H1 (cell line): ENCODE measurements around the gene MYNN. TPM values are rescaled to one million over a fixed set of nuclear protein-coding genes. Genes with fewer than 3 reads are reported as not detected.

Source experiments
- CTCF ChIA-PET: fragments of 300-600 bp; sonication (Branson Sonifier 250); formaldehyde crosslinking; loops from one replicate; lab custom pipeline; 2021; ENCODE audit not compliant: partially characterized antibody; lab: Charles Lee
- POLR2A ChIA-PET: fragments of 300-600 bp; sonication (Branson Sonifier 250); formaldehyde crosslinking; loops from one replicate; lab custom pipeline; 2021; ENCODE audit warnings: inconsistent platforms; ENCODE audit not compliant: partially characterized antibody; lab: Charles Lee
- DNase-seq, 2 experiments: peaks; one replicate each; pipeline versions ENCODE4 v3.0.0 to v3.0.0-alpha.2; 2010 to 2022; ENCODE audit warnings: low spot score in 2 of 2, low read depth in 1 of 2, mixed read lengths in 1 of 2
- FAIRE-seq: peaks from 2 replicates; lab custom pipeline; 2011; peaks lifted over from hg19 to GRCh38; lab: Jason Lieb, UNC
- H2AFZ ChIP-seq: 2 replicates; pipeline ENCODE4 v1.8.1; 2012; ENCODE audit warnings: low read length, inconsistent platforms
- H2AK5ac ChIP-seq: 2 replicates; pipeline ENCODE4 v1.6.1; 2013; ENCODE audit warnings: low read depth, low read length
- H2BK120ac ChIP-seq: replicated peaks from 2 replicates; pipeline ENCODE3; 2013; ENCODE audit warnings: low read depth, low read length, inconsistent platforms
- H2BK12ac ChIP-seq: 2 replicates; pipeline ENCODE4 v1.6.1; 2013; ENCODE audit warnings: low read depth, low read length
- H2BK15ac ChIP-seq: 2 replicates; pipeline ENCODE4 v1.6.1; 2013; ENCODE audit warnings: low read length
- H2BK20ac ChIP-seq: 2 replicates; pipeline ENCODE4 v1.6.1; 2013; ENCODE audit warnings: low read length
- H2BK5ac ChIP-seq: 2 replicates; pipeline ENCODE4 v1.6.1; 2013; ENCODE audit warnings: low read depth, low read length
- H3K14ac ChIP-seq: 2 replicates; pipeline ENCODE4 v1.6.1; 2013; ENCODE audit warnings: inconsistent platforms; ENCODE audit not compliant: insufficient read length
- H3K18ac ChIP-seq: 2 replicates; pipeline ENCODE4 v1.6.1; 2013; ENCODE audit warnings: low read length; ENCODE audit errors: extremely low read depth
- H3K23ac ChIP-seq: 2 replicates; pipeline ENCODE4 v1.6.1; 2013; ENCODE audit warnings: inconsistent platforms; ENCODE audit not compliant: insufficient read length
- H3K23me2 ChIP-seq: 2 replicates; pipeline ENCODE4 v1.6.1; 2013; ENCODE audit warnings: low read depth, low read length
- H3K27ac ChIP-seq: 2 replicates; pipeline ENCODE4 v1.6.1; 2011; ENCODE audit warnings: low read depth, low read length, inconsistent platforms
- H3K27me3 ChIP-seq, 4 experiments: replicated peaks in 1 of 4; 1 replicate in 1 of 4; 2 replicates in 3 of 4; pipeline versions ENCODE4 v1.6.1 to v1.8.1; 2011 to 2013; ENCODE audit warnings: low read length in 3 of 4, mild to moderate bottlenecking in 3 of 4, inconsistent platforms in 2 of 4, mixed read lengths in 2 of 4, moderate library complexity in 1 of 4; ENCODE audit not compliant: control insufficient read depth in 3 of 4, insufficient read depth in 3 of 4; ENCODE audit errors: extremely low read depth in 1 of 4
- H3K36me3 ChIP-seq, 4 experiments: 2 replicates each; pipeline versions ENCODE4 v1.6.1 to v1.8.1; 2011 to 2013; ENCODE audit warnings: mild to moderate bottlenecking in 4 of 4, low read length in 3 of 4, moderate library complexity in 2 of 4, control low read depth in 1 of 4, inconsistent platforms in 1 of 4; ENCODE audit not compliant: insufficient read depth in 4 of 4, control insufficient read depth in 2 of 4
- H3K4ac ChIP-seq: replicated peaks from 2 replicates; pipeline ENCODE3; 2013; ENCODE audit warnings: low read length, low read depth, mixed read lengths, inconsistent platforms; ENCODE audit not compliant: insufficient read length
- H3K4me1 ChIP-seq, 4 experiments: replicated peaks in 1 of 4; 1 replicate in 1 of 4; 2 replicates in 3 of 4; pipeline versions ENCODE4 v1.6.1 to v1.8.1; 2011 to 2013; ENCODE audit warnings: low read length in 3 of 4, inconsistent platforms in 2 of 4, mixed read lengths in 1 of 4; ENCODE audit not compliant: insufficient read depth in 4 of 4, control insufficient read depth in 3 of 4
- H3K4me2 ChIP-seq, 2 experiments: 2 replicates each; pipeline versions ENCODE4 v1.6.1 to v1.8.1; 2011 to 2013; ENCODE audit warnings: low read depth in 2 of 2, low read length in 2 of 2, control low read depth in 1 of 2, inconsistent platforms in 1 of 2, mild to moderate bottlenecking in 1 of 2; ENCODE audit not compliant: insufficient read depth in 1 of 2
- H3K4me3 ChIP-seq, 4 experiments: fragments of 200-600, 300-600 bp in 1 of 4; sonication (generic), shearing (Covaris generic), sonication (Bioruptor Twin) in 1 of 4; 2 replicates each; pipeline versions ENCODE4 v1.5.1 to v1.8.1; 2011 to 2016; ENCODE audit warnings: low read length in 4 of 4, low read depth in 3 of 4, control low read depth in 2 of 4, inconsistent platforms in 2 of 4, mild to moderate bottlenecking in 2 of 4, mixed read lengths in 1 of 4, moderate library complexity in 1 of 4; ENCODE audit not compliant: insufficient read depth in 2 of 4; ENCODE audit errors: extremely low read depth in 1 of 4
- H3K56ac ChIP-seq: replicated peaks from 2 replicates; pipeline ENCODE3; 2013; ENCODE audit warnings: low read depth, mild to moderate bottlenecking, mixed read lengths, low read length, inconsistent platforms; ENCODE audit not compliant: insufficient read length
- H3K79me1 ChIP-seq: 2 replicates; pipeline ENCODE4 v1.6.1; 2013; ENCODE audit warnings: low read depth, low read length, control low read depth
- H3K79me2 ChIP-seq, 2 experiments: 2 replicates each; pipeline versions ENCODE4 v1.6.1 to v1.8.1; 2012 to 2013; ENCODE audit warnings: low read length in 2 of 2, mild to moderate bottlenecking in 2 of 2, inconsistent platforms in 1 of 2; ENCODE audit not compliant: insufficient read depth in 2 of 2, control insufficient read depth in 1 of 2
- H3K9ac ChIP-seq, 4 experiments: replicated peaks in 1 of 4; 1 replicate in 1 of 4; 2 replicates in 3 of 4; pipeline versions ENCODE4 v1.6.1 to v1.8.1; 2011 to 2013; ENCODE audit warnings: low read depth in 3 of 4, low read length in 3 of 4, control low read depth in 2 of 4, mild to moderate bottlenecking in 2 of 4, moderate library complexity in 2 of 4, inconsistent platforms in 1 of 4; ENCODE audit errors: extremely low read depth in 1 of 4
- H3K9me3 ChIP-seq, 2 experiments: 2 replicates each; pipeline versions ENCODE4 v1.6.1 to v1.8.1; 2012 to 2013; ENCODE audit warnings: mild to moderate bottlenecking in 2 of 2, moderate library complexity in 2 of 2, control low read depth in 1 of 2, inconsistent platforms in 1 of 2, low read depth in 1 of 2, low read length in 1 of 2, mixed read lengths in 1 of 2; ENCODE audit not compliant: insufficient read depth in 2 of 2
- H4K20me1 ChIP-seq, 2 experiments: replicated peaks in 1 of 2; 2 replicates each; pipeline versions ENCODE3 to v1.8.1; 2011 to 2013; ENCODE audit warnings: inconsistent platforms in 2 of 2, low read length in 2 of 2, mild to moderate bottlenecking in 1 of 2; ENCODE audit not compliant: insufficient read depth in 2 of 2, control insufficient read depth in 1 of 2
- H4K5ac ChIP-seq: 2 replicates; pipeline ENCODE4 v1.6.1; 2013; ENCODE audit warnings: low read length, low read depth, mixed read lengths, inconsistent platforms; ENCODE audit not compliant: insufficient read length
- H4K8ac ChIP-seq: 2 replicates; pipeline ENCODE4 v1.8.0; 2013; ENCODE audit warnings: mild to moderate bottlenecking, moderate library complexity, low read length, inconsistent platforms; ENCODE audit not compliant: insufficient read depth; ENCODE audit errors: extremely low read depth
- H4K91ac ChIP-seq: replicated peaks from 2 replicates; pipeline ENCODE3; 2013; ENCODE audit warnings: low read length, mixed read lengths, inconsistent platforms; ENCODE audit not compliant: insufficient read length
- POLR2AphosphoS5 ChIP-seq: IDR thresholded peaks from 2 replicates; pipeline ENCODE4 v1.6.1; 2011; ENCODE audit warnings: low read depth, low read length
- WGBS, 2 experiments: shearing (Covaris generic) in 1 of 2; methylation state at CpG; one replicate each; pipeline versions ENCODE4 v1.1.6 to v1.1.7; 2013 to 2015; ENCODE audit warnings: low lambda C conversion rate in 2 of 2, mixed read lengths in 2 of 2, inconsistent platforms in 1 of 2, low coverage in 1 of 2, missing lambda C conversion rate in 1 of 2; ENCODE audit not compliant: insufficient replicate concordance in 2 of 2, insufficient coverage in 1 of 2, insufficient read length in 1 of 2; ENCODE audit errors: extremely low coverage in 1 of 2, missing lambda C conversion rate in 1 of 2; 5-methylcytosine and 5-hydroxymethylcytosine counted together
- polyA plus RNA-seq, 7 experiments: library from polyadenylated mRNA; depleted of rRNA in 3 of 7; stranded (reverse) in 5 of 7; unstranded in 2 of 7; fragments of >200 nt in 5 of 7; fragments of 200-250 nt in 2 of 7; gene quantifications; 1 replicate in 5 of 7; 2 replicates in 1 of 7; 4 replicates in 1 of 7; pipeline versions ENCODE4 v1.2.1 to v1.2.3, GENCODE V29; 2011 to 2013; ENCODE audit warnings: missing spikeins in 2 of 7, mixed read lengths in 2 of 7
- total RNA-seq: library from RNA; stranded (reverse); fragmentation: NEBNext Ultra II Directional; extraction: Animal tissue kit (Norgen Biotek cat#: 25700); gene quantifications from 2 replicates; pipeline ENCODE4 v1.2.1, GENCODE V29; 2021
- TF ChIP-seq, protein P1 (sequence below): IDR thresholded peaks from 2 replicates; pipeline ENCODE4 v1.6.1; 2012; ENCODE audit warnings: inconsistent platforms

The MYNN gene
- total and polyA plus RNA-seq, 2 of the 8 experiments (the other 6 are each of a cell fraction or from before 2014, with no cell fraction given), result 7.3 to 15.2 TPM

DNA sequence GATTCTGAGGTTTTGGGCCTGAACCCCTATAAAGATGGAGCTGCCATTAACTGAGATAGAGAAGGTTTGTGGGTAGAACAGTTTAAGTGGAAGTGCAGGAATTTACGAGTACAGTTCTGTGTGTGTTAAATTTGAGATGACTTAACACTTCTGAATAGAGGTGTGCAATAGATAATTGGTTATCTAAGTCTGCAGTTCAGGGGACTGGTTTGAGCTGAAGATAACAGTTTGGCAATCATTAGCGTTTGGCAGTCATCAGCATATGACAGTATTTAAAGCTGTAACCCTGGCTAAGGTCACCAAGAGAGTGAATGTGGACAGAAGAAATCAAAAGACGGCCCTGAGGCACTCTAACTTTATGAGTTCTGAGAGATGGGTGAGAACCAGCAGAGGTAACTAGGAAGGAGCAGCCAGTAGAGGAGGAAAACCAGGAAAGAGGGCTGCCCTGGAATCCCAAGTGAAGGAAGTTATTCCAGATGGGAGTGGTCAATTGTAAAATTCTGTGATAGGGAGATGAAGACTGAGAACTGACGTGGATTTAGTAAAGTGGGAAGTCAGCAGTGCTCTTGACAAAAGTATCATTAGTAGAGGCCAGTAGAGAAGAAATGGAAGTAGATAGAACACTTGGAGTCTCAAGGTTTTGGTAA, 8.1 kb downstream of the MYNN start:
- Histone ChIP-seq H3K79me1 (no peaks in the 10 kb centered on the region), H2BK120ac (no peak overlapping the region), H3K9ac (no peak overlapping the region), H4K8ac (no peak overlapping the region), H3K27me3 (no peaks in the 10 kb centered on the region), H2BK20ac (no peak overlapping the region), H3K4me2 (no peak overlapping the region), H2BK15ac (no peak overlapping the region), H3K23me2 (no peaks in the 10 kb centered on the region), H3K4me1 (peaks cover 0 to 2% (median 0%) of the 10 kb centered on the region in 4 experiments; a peak in 1 of 7 replicates), H3K56ac (no peak overlapping the region), H3K23ac (no peak overlapping the region), H3K4ac (no peak overlapping the region), H3K79me2 (peaks cover 0 to 23% of the 10 kb centered on the region in 2 experiments; a peak in 2 of 4 replicates), H2AK5ac (no peak overlapping the region), H3K4me3 (no peak overlapping the region), H4K5ac (no peak overlapping the region), H2AFZ (no peak overlapping the region), H2BK5ac (no peak overlapping the region), H4K91ac (no peak overlapping the region), H2BK12ac (no peak overlapping the region), H3K36me3 (peaks cover 5 to 86% (median 52%) of the 10 kb centered on the region in 4 experiments; a peak in 7 of 8 replicates), H3K9me3 (no peaks in the 10 kb centered on the region), H3K14ac (no peak overlapping the region), H3K18ac (no peak overlapping the region), H3K27ac (no peak overlapping the region), H4K20me1 (peaks cover 0 to 2% of the 10 kb centered on the region in 2 experiments)
- TF ChIP-seq, protein P1, sequence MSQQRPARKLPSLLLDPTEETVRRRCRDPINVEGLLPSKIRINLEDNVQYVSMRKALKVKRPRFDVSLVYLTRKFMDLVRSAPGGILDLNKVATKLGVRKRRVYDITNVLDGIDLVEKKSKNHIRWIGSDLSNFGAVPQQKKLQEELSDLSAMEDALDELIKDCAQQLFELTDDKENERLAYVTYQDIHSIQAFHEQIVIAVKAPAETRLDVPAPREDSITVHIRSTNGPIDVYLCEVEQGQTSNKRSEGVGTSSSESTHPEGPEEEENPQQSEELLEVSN, result no peak
- TF ChIP-seq POLR2AphosphoS5, result no peak
- FAIRE-seq (no peak), DNase-seq (no peak)
- ChIA-PET POLR2A (interaction anchor here (1.3 to 1.4 kb wide), 2 partner anchors 14 to 17 kb away, joined by 4 read pairs; no protein-coding TSS in a partner anchor), CTCF (no interaction called here)
- WGBS, 2 experiments, result 89% methylated on average over 4 of the region's 4 CpGs; no CpG with 5 or more reads in 1 of the 2 experiments
